DMS 273 (cell line): ENCODE results near the gene NFIB.
A peak's percentile ranks its signal among the peaks of the same experiment; 100 is the strongest.

ENCODE experiments used
- DNase-seq: peaks from one replicate; lab custom pipeline; 2025; ENCODE audit not compliant: unreplicated experiment; lab: John Stamatoyannopoulos, UW

Gene NFIB

GRCh38 chr9:14218253-14218652 lies 95.7 kb downstream of the NFIB start:
- DNase-seq = peak; percentile 55

DNA sequence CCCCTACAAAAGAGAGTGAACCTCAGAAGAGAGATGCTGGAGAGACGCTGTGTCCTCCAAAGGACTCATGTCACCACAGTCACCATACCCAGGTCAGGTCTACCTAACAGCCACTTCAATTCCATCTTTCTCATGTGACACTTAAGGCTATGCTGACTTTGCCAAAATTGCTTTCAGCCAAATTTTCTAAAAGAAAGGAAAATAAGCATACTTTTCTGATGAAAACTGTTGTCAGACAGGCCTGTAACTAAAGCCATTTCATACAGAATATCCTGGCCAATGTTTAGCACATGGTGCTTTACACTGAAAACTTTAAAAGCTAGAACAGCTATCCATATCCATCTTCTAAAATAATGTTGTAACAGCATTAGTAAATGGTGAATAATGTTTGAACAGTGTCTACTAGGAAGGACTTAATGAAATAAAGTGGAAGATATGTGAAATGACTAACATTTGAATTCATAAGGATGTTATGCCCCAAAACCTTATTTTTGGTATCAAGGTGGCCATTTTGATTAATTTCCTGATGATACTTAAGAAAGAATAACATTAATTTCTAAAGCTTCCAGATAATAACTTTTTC lies 97.2 kb downstream of the NFIB start:
- no peak for DNase-seq

GRCh38 chr9:14215614-14216013 lies 98.3 kb downstream of the NFIB start:
- DNase-seq = no peak

DNA sequence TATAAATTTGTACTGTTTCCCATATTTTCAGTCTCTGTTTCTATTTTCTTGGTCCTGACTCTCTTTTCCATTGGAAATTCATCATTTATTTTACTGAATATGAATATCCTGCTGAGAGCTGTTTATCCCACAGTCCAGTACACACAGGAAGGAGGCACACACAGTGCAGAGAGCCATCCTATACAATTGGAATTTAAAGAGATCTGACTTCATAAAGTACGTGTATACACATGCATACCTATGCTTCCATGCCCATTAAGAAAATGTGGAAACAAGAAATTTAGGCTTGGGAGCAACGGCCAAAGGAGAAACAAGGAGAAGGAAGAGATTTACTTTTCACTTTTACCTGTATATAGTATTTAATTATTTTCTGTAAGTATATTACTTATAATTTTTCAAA lies 99.2 kb downstream of the NFIB start:
- DNase-seq = no peak

GRCh38 chr9:14214065-14214684 lies 99.8 kb downstream of the NFIB start:
- DNase-seq = no peak

- DNase-seq = no peak
These were observed 100.4 kb downstream of the NFIB start for GRCh38 chr9:14213504-14213903.

DNA sequence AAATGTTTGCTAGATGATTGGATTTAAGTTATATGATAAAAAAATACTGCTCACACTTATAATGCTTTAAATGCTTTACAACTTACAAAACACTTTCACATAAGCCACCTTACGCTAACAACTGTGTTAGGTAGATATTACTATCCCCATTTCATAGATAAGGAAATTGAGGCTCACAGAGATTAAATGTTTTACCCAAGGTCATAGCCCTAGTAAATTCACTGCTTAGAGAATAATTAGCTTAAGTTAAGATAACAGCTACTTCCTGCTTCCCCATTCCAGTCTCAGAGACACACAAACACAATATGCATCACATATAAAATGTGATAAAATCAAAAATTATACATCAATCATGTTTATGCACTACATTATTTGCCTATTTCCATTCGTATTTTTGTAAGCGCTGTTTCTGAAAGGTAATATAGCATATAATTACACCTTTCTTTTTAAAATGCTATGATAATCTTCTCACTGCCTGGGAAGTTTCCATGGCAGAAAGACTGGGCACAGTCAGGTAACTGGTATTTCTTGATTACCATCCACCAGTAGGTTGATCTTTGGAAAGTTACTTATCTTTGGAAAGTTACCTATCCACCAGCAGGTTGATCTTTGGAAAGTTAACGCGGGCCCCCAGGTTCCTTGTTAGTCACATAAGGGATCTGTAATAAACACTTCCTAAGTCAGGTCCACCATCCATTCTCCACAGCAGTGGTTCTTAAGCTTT lies 101.1 kb downstream of the NFIB start:
- DNase-seq = no peak

GRCh38 chr9:14212077-14212476 lies 101.9 kb downstream of the NFIB start:
- DNase-seq = no peak

DNA sequence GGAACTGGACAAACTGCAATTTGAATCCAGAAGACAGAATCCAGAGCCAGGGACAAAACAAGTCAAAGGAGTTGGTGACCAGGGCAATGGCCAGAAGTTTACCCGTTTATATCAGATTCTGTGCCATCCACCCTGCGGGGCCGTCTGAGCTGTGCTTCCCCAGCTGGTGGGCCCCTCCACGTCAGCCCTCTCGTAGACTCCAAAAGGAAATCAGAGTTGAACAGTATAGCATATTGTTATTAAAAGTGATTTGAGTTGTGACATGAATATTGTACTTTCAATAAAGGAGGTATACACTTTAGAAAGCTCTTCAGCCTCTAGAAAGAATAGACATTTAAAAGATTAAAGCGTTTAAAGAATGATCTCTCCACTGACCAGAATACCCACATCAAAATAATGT lies 102.4 kb downstream of the NFIB start:
- peak; percentile 31 for DNase-seq

- DNase-seq = no peak
These were observed 103.5 kb downstream of the NFIB start for GRCh38 chr9:14210428-14210827.

GRCh38 chr9:14209399-14210345 lies 104.3 kb downstream of the NFIB start:
- peak; percentile 42 for DNase-seq

DNA sequence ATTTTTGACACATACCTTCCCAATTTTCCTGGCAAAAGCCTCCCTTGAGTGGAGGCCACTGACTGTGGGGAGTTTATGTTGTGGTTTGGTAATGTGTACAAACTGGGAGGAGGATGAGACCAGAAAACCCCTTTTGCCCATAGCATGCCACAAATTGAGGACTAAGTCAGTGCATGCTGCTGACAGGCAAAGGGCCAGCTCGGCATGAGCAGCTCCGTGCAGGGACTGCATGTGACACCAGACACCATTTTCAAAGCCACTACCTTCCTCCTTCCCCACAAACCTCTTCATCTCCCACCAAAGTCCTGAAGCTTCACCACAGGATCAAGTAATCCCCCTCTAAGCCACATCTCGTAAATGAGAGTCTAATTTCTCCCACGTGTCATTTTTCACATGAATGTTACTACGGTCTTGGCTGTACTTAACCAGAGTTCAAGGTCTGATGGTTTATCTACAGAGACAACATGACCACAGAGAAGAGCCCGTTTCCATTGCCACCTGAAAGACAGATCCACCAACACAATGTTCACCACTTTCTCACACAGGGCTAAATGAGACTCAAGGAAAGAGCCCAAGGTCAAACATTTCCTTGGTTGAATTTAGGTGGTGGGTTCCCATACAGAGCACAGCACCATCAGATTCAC lies 106.5 kb downstream of the NFIB start:
- no peak for DNase-seq

DNA sequence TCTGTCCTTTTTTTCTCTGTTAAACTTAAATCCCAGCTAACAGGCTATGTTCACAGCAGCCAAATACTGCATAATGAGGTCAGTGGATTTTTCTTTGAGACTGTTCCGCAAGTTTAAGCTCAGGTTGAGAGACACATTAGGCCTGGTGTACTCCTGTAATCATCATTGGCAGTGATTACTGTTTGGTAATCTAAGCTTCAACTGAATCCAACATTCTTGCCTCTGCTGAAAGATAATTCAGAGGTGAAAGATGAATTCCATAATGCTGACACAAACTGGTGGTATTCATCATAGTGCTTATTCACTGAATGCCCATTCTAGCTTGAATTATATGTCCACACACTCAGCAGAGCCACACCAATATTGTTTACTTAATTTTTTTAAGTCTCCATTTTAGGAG lies 108.5 kb downstream of the NFIB start:
- no peak for DNase-seq

- DNase-seq = peak; percentile 83
These were observed 110.4 kb downstream of the NFIB start for GRCh38 chr9:14203356-14204056.

- DNase-seq = peak; percentile 63
These were observed 115.0 kb downstream of the NFIB start for GRCh38 chr9:14198841-14199455.

DNA sequence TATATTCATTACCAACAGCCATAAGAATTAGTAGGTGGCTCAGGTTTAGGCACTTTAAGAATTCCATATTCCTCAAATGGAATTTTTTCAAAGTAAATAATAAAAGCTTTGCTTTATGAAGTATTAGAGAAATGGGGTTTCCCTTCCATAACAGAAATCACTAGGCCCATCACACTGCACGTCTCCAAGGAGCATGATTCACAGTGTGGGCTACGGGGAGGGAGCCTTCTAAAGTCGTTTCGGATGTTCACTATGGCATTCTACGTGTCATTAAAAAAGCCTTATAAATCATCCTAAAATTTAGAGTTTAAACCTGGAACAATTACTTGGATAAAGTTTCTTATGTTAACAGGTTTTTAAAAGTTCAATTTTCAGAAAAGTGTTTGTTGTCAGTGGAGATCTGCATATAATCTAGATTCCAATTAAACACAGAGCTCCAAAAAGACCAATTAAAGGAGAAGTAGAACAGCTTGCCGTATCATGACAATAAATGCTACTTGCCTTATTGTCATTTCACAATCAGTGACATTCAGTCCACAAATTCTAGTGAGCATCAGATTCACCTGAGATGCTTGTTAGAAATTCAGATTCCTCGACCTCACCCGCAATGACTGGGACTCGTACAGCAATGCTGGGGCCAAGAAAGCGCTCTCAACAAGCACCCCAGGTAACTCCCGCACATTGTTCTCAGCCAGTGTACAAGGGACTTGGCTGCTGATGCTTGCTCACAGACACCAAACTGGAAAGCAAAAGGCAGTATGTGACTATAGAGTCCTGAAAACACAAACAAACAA lies 115.7 kb downstream of the NFIB start:
- DNase-seq = no peak

- DNase-seq = no peak
These were observed 116.5 kb downstream of the NFIB start for GRCh38 chr9:14197325-14197858.

GRCh38 chr9:14193328-14193990 lies 120.5 kb downstream of the NFIB start:
- no peak for DNase-seq
